NCI-H446 (cell line): ENCODE measurements around the gene TRABD2A.
"Not testable (repeated sequence)": the region's sequence is repeated elsewhere in the genome, so short reads cannot be mapped to it uniquely, and the experiment has no call there.

Source experiments
- DNase-seq, 2 experiments: peaks; one replicate each; lab custom pipeline; 2025; lab: John Stamatoyannopoulos, UW

TRABD2A gene

GRCh38 chr2:84778911-84779690 lies 101.8 kb downstream of the TRABD2A start:
- DNase-seq: no peak

DNA sequence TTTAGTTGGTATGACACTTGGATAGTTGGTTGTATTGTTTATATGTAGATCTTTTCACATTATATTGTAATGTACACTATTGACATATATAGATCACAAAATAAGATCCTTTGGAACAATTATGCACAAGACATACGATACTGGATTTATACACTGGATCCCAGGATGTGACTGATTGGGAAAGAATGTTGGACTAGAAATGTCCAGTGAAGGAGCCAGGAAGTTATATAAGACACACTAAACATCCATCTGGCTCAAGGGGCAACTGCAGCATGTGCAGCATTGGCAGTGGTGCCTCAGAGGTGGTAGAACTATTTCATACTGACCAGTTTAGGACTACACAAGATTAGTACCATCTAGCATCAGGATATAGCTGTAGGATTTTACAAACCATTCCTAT lies 104.9 kb downstream of the TRABD2A start:
- no peak for DNase-seq

- DNase-seq: not testable (repeated sequence)
Observed at GRCh38 chr2:84773562-84773961, 107.3 kb downstream of the TRABD2A start.
